ENCODE data around the gene OLFM1. TPM values are rescaled to one million over a fixed set of nuclear protein-coding genes. Genes with fewer than 3 reads are reported as not detected.

OLFM1 gene
- total RNA-seq, 1 donor from 2014 or later = 0.83 TPM

DNA sequence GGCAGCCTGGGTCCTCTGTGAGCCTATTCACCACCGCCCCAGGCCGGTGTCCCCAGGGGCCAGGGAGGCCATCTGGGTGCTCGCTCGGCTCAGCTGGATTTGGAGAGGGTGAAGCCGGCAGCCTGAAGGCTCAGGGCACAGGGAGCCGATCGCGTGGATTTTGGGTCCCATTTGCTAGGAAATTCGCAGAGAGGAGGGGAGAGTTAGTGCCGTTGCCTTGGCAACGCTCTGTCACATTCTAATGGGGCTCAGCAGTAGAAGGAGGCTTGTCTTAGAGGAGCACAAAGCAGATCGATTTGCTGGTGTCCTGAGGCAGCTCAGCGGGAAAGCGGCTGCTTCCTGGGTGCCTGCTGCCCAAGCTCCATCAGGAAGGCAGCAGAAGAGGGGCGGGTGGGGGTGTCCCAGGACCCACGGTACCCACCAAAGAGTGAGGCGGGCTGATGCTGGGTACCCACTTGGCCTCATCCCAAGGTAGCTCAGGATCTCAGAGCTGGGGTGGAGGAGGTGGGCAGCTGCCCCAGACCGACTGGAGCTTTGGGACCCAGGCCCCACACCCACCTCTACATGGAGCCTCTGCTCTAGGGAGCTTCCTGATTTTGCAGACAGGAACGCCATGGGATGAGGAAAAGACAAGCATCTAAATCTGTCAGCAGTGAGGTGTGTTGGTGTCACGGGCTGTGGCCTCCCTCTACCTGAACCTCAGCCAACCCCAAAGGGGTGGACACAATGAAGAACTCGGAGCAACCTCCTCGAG lies 17.1 kb upstream of the OLFM1 start:
- Mint-ChIP-seq H3K4me1 (ENCODE audit: unreplicated experiment) (peaks cover 4% of the 10 kb centered on the region), H3K9me3 (ENCODE audit: unreplicated experiment) (no peaks in the 10 kb centered on the region), H3K4me3 (ENCODE audit: unreplicated experiment) (no peak overlapping the region), H3K27me3 (ENCODE audit: unreplicated experiment) (peaks cover 5% of the 10 kb centered on the region), H3K27ac (ENCODE audit: unreplicated experiment) (no peak overlapping the region), H3K36me3 (ENCODE audit: unreplicated experiment) (no peaks in the 10 kb centered on the region)
- peak; percentile 84 for DNase-seq (ENCODE audit: extremely low spot score, unreplicated experiment)
- TF ChIP-seq, protein P1, sequence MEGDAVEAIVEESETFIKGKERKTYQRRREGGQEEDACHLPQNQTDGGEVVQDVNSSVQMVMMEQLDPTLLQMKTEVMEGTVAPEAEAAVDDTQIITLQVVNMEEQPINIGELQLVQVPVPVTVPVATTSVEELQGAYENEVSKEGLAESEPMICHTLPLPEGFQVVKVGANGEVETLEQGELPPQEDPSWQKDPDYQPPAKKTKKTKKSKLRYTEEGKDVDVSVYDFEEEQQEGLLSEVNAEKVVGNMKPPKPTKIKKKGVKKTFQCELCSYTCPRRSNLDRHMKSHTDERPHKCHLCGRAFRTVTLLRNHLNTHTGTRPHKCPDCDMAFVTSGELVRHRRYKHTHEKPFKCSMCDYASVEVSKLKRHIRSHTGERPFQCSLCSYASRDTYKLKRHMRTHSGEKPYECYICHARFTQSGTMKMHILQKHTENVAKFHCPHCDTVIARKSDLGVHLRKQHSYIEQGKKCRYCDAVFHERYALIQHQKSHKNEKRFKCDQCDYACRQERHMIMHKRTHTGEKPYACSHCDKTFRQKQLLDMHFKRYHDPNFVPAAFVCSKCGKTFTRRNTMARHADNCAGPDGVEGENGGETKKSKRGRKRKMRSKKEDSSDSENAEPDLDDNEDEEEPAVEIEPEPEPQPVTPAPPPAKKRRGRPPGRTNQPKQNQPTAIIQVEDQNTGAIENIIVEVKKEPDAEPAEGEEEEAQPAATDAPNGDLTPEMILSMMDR (IDR thresholded peaks at IDR 0.05) = no peak

DNA sequence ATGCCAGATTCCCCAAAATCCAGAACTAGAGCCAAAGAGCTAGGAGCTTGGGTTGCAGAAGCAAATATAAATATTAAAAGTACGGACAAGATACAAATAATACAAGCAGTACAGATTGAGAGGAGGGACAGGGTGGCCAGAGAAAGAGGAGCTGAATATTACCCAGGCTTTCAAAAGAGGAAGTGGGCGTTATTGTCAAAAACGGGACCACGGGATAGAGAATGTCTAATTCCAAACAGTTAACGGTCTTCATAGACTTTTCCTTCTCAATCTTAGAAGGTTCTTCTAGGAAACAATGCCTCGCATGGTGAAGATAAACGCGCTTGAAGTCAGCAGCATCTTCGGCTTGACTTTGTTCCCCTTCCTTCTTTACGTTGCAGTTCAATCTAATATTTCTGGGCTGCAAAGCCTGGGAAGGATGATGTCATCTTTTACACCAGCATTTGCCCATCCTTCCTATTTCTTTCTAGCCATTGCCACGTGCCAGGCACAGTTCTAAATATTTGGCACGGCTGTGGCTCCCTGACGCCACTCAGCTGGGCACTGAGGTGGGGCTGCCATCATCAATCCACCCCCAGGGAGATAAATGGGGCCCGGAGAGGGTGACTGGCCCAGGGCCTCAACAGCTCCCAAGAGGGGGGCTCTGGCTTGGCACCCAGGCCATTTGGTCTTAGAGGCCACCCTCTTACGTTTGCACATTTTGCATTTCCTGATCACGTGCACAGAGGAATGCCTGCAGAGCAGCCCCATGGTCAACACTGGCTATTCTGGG lies 16.3 kb upstream of the OLFM1 start:
- H3K36me3 Mint-ChIP-seq (ENCODE audit: unreplicated experiment) = no peaks in the 10 kb centered on the region
- H3K27ac Mint-ChIP-seq (ENCODE audit: unreplicated experiment) = no peak overlapping the region
- H3K4me3 Mint-ChIP-seq (ENCODE audit: unreplicated experiment) = no peak overlapping the region
- no peaks in the 10 kb centered on the region for H3K9me3 Mint-ChIP-seq (ENCODE audit: unreplicated experiment)
- H3K27me3 Mint-ChIP-seq (ENCODE audit: unreplicated experiment) = peaks cover 7% of the 10 kb centered on the region
- peak; percentile 51 for DNase-seq (ENCODE audit: extremely low spot score, unreplicated experiment)
- peaks cover 4% of the 10 kb centered on the region for H3K4me1 Mint-ChIP-seq (ENCODE audit: unreplicated experiment)
- TF ChIP-seq, protein P1 (IDR thresholded peaks at IDR 0.05) = no peak

DNA sequence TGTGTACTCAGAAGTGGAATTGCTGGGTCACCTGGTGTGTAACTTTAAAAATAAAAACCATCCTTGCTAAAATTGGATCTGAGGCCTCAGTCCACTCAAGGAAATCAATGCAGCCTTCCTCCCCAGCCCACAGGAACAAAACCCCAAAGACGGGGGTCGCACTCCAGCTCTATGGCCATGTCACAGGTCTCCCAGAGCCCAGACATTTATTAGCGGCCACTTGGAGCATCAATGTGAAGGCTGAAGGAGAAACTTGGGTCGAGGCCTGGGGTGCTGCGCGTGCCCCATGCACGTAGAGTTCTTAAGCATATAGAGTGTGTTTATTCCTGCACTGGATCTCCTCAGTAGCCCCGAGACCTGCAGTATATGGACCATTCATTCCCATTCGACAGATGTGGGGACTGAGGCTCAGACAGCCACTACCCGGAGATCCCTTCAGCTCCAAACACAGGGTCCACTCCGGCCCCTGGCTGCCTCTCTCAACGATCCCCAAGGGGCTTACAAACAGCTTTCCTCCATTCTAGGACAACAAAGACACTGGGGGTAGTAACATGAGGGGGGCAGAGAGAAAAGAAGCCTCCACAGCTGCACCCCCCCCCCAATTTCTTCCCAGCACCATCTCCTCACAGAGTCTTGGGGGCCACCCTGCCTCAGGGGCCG lies 14.3 kb upstream of the OLFM1 start:
- Mint-ChIP-seq H3K9me3 (ENCODE audit: unreplicated experiment) (no peaks in the 10 kb centered on the region), H3K27me3 (ENCODE audit: unreplicated experiment) (peaks cover 18% of the 10 kb centered on the region), H3K36me3 (ENCODE audit: unreplicated experiment) (no peaks in the 10 kb centered on the region), H3K4me1 (ENCODE audit: unreplicated experiment) (peaks cover 4% of the 10 kb centered on the region), H3K27ac (ENCODE audit: unreplicated experiment) (no peak overlapping the region), H3K4me3 (ENCODE audit: unreplicated experiment) (no peak overlapping the region)
- TF ChIP-seq, protein P1 (IDR thresholded peaks at IDR 0.05) = no peak
- DNase-seq (ENCODE audit: extremely low spot score, unreplicated experiment) = no peak

DNA sequence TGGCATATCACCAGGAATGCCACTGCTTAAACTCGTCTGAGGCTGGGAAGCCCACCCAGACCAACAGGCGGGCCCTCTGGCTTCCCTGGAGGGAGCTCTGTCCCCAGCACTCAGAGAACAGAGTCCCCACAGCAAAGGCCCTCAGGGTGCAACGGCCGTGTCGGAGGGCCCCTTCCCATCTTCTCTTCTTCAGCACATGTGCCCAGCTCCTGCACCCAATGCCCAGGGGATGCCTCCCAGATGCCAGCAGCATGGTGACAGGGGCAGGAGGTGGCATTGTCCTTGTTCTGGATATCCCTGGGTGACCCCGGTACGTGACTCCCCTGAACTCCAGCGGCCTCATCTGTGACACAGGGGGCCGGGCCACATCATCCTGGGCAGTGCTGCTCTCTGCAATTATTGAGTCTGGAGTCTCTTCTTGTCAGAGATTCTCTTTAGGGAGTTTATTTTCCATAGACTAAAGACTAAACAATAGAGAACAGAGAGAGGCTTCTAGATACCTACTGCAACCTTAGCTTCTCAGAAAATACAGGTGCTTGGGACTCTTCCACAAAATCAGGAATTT lies 13.6 kb upstream of the OLFM1 start:
- H3K4me1 Mint-ChIP-seq (ENCODE audit: unreplicated experiment) = peaks cover 4% of the 10 kb centered on the region
- no peaks in the 10 kb centered on the region for H3K36me3 Mint-ChIP-seq (ENCODE audit: unreplicated experiment)
- no peak overlapping the region for H3K4me3 Mint-ChIP-seq (ENCODE audit: unreplicated experiment)
- no peak for DNase-seq (ENCODE audit: extremely low spot score, unreplicated experiment)
- TF ChIP-seq, protein P1 (IDR thresholded peaks at IDR 0.05) = no peak
- no peak overlapping the region for H3K27ac Mint-ChIP-seq (ENCODE audit: unreplicated experiment)
- H3K9me3 Mint-ChIP-seq (ENCODE audit: unreplicated experiment) = no peaks in the 10 kb centered on the region
- peaks cover 18% of the 10 kb centered on the region for H3K27me3 Mint-ChIP-seq (ENCODE audit: unreplicated experiment)
